SH-SY5Y (cell line): ENCODE measurements around the gene TAF1D.

ENCODE experiments used
- GATA2 ChIP-seq: IDR thresholded peaks from 2 replicates; pipeline ENCODE4 v1.6.1; 2011; ENCODE audit warnings: mild to moderate bottlenecking, low read depth, low read length
- GATA3 ChIP-seq: IDR thresholded peaks from 2 replicates; pipeline ENCODE4 v1.6.1; 2011; ENCODE audit warnings: low read depth, mild to moderate bottlenecking, low read length, moderate library complexity

The TAF1D gene

GRCh38 chr11:93734427-93735222 is 6.7 kb downstream of the TAF1D start:
- TF ChIP-seq GATA2 (no peak), GATA3 (no peak)

DNA sequence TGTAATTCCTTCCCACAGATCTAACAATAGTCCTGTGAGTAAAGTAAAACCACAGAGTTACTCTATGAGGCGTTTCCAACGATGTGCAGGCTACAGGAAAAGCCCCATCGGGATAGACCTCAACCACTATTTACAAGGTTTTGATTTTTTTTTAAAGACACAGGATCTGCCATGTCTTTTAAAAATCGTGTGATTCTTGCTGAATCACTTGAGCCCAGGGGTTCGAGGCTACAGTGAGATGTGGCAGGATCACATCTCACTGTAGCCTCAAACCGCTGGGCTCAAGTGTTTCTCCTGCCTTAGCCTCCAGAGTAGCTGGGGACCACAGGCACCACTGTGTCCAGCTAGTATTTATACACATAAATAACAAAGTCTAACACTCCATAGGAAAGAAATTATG is 7.8 kb downstream of the TAF1D start:
- TF ChIP-seq GATA2 (no peak), GATA3 (no peak)

DNA sequence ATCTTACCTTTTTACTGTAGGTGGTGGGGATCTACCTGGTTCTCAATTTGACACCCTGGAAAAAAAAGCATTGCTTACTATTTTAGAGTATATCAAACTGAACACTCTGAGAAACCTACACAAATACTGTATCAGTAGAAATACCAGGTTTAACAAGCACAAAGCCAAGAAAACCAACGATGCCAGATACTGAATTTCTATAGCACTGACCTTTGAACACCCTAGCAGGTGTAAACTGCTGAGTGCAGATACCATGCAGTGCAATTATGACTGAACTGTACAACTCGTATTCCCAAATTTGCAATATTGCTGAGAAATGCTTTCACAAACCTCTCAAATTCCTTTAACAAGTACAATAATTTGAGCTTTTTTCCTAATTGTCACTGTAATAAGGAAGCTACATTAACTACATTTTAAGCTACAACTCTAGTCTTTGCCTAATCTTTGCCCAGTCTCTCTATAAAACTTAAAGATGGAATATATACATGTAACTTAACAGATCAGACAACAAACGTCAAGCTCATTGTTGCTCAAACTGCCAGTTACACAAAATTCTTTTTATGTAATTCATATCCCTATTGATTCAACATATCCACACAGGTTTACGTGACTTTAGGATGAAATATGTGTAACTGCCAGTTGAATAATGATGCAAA is 8.9 kb downstream of the TAF1D start:
- no peak for TF ChIP-seq GATA3
- TF ChIP-seq GATA2 = no peak

GRCh38 chr11:93730108-93731107 is 10.9 kb downstream of the TAF1D start:
- TF ChIP-seq GATA2 (no peak), GATA3 (no peak)

DNA sequence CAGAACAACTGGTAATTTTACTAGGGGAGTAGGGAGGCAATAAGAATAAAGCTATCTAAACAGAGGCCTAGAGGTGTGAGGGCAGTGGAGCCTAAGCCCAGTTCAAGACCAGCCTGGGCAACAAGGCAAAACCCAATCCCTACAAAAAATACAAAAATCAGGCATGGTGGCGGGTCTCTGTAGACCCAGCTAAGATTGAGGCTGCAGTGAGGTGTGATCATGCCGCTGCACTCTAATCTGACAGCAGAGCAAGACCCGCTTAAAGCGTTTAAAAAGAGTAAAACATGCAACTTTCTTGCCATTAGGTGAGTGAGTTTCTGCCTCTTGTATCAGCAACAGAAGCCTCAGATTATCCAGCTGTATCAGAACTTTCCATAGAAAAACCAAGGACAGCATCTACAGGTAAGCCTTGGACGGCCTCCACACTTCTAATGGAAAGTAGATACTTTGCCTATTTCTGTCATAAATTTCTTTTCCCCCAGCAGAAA is 12.1 kb downstream of the TAF1D start:
- no peak for TF ChIP-seq GATA2
- TF ChIP-seq GATA3 = no peak

- TF ChIP-seq GATA2 = no peak
- TF ChIP-seq GATA3 = no peak
These were observed 12.5 kb downstream of the TAF1D start for GRCh38 chr11:93728792-93729128.

DNA sequence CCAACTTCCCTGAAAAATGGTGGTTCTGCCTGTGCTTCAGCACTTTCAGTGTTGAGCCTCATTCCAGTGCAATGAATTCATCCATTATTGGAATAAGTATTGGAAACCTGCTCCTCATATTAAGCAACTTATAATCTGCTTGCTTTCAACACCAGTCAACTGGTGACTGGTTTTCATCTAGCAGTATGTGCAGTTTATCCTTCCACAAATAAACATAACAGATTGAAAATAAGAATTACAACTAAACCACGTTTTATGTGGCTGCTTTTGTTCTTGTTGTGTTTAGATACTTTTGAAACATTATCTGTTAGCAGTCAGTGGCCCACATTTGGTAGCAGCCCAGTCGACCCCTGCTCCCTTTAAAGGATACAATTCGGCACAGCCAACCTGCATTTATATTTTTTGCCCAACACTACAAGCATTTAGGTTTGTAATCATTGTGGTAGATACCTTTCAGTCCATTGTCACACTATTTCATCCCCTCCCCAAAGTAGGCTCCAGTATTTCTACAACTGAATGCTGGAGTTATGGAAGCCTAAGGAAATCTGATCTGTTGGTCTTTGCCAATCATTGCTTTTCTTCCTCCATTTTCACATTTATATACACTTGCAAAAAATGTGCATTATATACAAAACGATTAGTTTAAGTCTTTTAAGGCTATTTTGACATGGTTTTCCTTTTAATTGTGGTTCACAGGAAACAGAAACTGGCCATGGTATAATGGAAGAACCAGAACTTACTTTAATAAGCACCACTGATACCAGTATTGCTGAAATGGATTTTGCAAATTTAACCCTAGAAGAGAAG is 13.1 kb downstream of the TAF1D start:
- TF ChIP-seq GATA2 = no peak
- TF ChIP-seq GATA3 = no peak

GRCh38 chr11:93724089-93724488 is 17.2 kb downstream of the TAF1D start:
- TF ChIP-seq GATA2 (no peak), GATA3 (no peak)

DNA sequence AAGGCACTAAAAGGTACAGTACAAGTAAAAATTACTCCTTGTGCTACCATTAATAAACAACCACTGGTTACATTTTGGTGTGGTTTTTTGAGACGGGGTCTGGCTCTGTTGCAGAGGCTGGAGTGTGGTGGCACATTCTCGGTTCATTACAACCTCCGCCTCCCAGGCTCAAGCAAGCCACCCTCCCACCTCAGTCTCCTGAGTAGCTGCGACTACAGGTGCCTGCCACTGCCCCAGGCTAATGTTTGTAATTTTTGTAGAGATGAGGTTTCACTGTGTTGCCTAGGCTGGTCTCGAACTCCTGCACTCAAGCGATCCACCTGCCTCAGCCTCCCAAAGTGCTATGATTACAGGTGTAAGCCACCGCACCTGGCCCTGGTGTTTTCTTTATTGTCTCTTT is 20.8 kb downstream of the TAF1D start:
- no peak for TF ChIP-seq GATA2

DNA sequence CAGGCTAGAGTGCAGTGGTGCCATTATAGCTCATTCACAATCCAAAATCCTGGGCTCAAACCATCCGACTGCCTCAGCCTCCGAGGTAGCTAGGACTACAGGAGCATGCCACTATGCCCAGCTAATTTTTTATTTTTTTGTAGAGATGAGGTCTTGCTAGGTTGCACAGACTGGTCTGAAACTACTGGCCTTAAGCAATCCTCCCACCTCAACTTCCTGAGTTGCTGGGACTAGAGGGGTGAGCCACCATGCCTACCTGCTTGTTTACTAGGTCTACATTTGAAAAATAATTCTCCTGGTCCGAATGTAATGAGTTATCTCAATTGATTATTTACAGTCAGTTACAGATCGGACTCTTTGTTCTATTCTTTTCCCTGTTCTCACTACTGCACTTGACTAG is 22.0 kb downstream of the TAF1D start:
- TF ChIP-seq GATA2 = no peak
- TF ChIP-seq GATA3 = no peak

GRCh38 chr11:93718057-93718563 is 23.2 kb downstream of the TAF1D start:
- TF ChIP-seq GATA2 = no peak

GRCh38 chr11:93717501-93717900 is 23.8 kb downstream of the TAF1D start:
- TF ChIP-seq GATA3 (no peak), GATA2 (no peak)

DNA sequence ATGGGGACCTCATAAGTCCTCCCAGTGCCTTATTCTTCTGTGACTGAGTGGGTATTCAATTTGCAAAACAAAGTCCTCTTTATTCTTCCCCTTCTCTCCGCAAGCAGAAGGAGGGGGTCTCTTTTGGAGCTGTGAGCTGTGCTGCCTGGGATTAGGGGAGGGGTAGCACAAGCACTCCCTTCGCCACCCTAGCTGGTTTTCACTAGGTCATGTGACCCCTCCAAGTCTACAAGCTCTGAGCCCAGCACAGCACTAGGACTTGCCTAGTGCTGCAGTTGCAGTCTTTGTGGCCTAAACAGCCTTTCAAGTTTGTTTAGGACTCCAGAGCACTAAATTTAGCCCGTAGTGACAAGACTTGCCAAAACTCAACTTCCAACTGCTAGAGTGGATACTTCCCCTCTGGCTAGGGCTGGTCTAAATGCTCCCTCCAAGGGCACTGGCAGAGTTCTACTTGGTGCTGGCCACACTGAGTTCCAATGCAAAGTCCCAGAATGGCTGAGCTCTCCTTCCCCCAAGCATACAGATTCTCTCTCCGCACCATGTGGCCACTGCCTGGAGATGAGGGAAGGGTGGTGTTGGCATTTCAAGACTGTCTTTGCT is 25.4 kb downstream of the TAF1D start:
- no peak for TF ChIP-seq GATA2
- TF ChIP-seq GATA3 = no peak
